GM12878 (cell line): ENCODE data around the gene LRGUK. TPM values are rescaled to one million over a fixed set of nuclear protein-coding genes. Genes with fewer than 3 reads are reported as not detected.

Experiments
- ATAC-seq: fragments of 200-7000 bp; cut with Tn5 transposase; 3 replicates; pipeline ENCODE4 v1.9.1; 2020; ENCODE audit warnings: mild to moderate bottlenecking, moderate library complexity
- BruUV-seq: library from RNA; stranded (reverse); fragments of 400-500 nt; replicated peaks from 2 replicates; lab custom pipeline; 2021; lab: Mats Ljungman, UMichigan
- CTCF ChIA-PET: fragments of 300-600 bp; sonication (Branson Sonifier 250); formaldehyde crosslinking; extraction: SDS; loops from one replicate; lab custom pipeline; 2021; ENCODE audit warnings: inconsistent platforms; lab: Yijun Ruan, JAX
- POLR2A ChIA-PET: fragments of 350-600 bp; formaldehyde crosslinking; extraction: SDS; loops from one replicate; lab custom pipeline; 2021; ENCODE audit warnings: inconsistent platforms; lab: Charles Lee
- RAD21 ChIA-PET: fragments of 300-600 bp; sonication (Branson Sonifier 250); formaldehyde crosslinking; loops from one replicate; lab custom pipeline; 2023; ENCODE audit warnings: antibody characterized with exemption; ENCODE audit not compliant: unreplicated experiment; lab: Charles Lee
- SMC1A ChIA-PET: fragments of 300-600 bp; sonication (Branson Sonifier 250); formaldehyde crosslinking; loops from one replicate; lab custom pipeline; 2023; ENCODE audit not compliant: unreplicated experiment, uncharacterized antibody; lab: Charles Lee
- DNase-seq: peaks from one replicate; pipeline ENCODE4 v3.0.0-alpha.2; 2011; ENCODE audit warnings: low read depth, low spot score
- FAIRE-seq: peaks from 3 replicates; lab custom pipeline; 2011; peaks lifted over from hg19 to GRCh38; lab: Jason Lieb, UNC
- H2AFZ ChIP-seq: 2 replicates; pipeline ENCODE4 v1.6.0; 2011; ENCODE audit warnings: low read depth, low read length, control low read depth; ENCODE audit not compliant: control insufficient read depth
- H3K27ac ChIP-seq: 2 replicates; pipeline ENCODE4 v1.5.1; 2011; ENCODE audit warnings: control low read depth; ENCODE audit not compliant: control insufficient read depth, insufficient read depth
- H3K27me3 ChIP-seq, 2 experiments: replicated peaks in 1 of 2; 2 replicates each; pipeline versions ENCODE4 v1.6.0 to v1.6.1; 2011; ENCODE audit warnings: low read length in 1 of 2; ENCODE audit not compliant: control insufficient read depth in 2 of 2, insufficient read depth in 2 of 2
- H3K36me3 ChIP-seq, 2 experiments: 2 replicates each; pipeline ENCODE4 v1.5.1; 2011; ENCODE audit warnings: low read length in 1 of 2; ENCODE audit not compliant: control insufficient read depth in 2 of 2, insufficient read depth in 2 of 2
- H3K4me1 ChIP-seq: 2 replicates; pipeline ENCODE4 v1.6.1; 2011; ENCODE audit warnings: mild to moderate bottlenecking, low read length, moderate library complexity, mixed read lengths; ENCODE audit not compliant: control insufficient read depth, insufficient read depth
- H3K4me2 ChIP-seq: 2 replicates; pipeline ENCODE4 v1.6.0; 2011; ENCODE audit warnings: control low read depth; ENCODE audit not compliant: control insufficient read depth, insufficient read depth
- H3K4me3 ChIP-seq: fragments of 200-600 bp; sonication (generic); 2 replicates; pipeline ENCODE4 v1.5.1; 2016
- H3K79me2 ChIP-seq: 2 replicates; pipeline ENCODE4 v1.6.0; 2011; ENCODE audit warnings: low read length; ENCODE audit not compliant: control insufficient read depth, insufficient read depth
- H3K9ac ChIP-seq: 2 replicates; pipeline ENCODE4 v1.8.0; 2011; ENCODE audit warnings: low read length, control low read depth, mixed read lengths; ENCODE audit not compliant: control insufficient read depth, insufficient read depth
- H3K9me3 ChIP-seq: replicated peaks from 3 replicates; pipeline ENCODE4 v1.5.1; 2011; ENCODE audit warnings: mild to moderate bottlenecking, low read length; ENCODE audit not compliant: control insufficient read depth, insufficient read depth
- H4K20me1 ChIP-seq: 2 replicates; pipeline ENCODE4 v1.6.0; 2011; ENCODE audit not compliant: control insufficient read depth, insufficient read depth
- BACH1 ChIP-seq: fragments of 450-650 bp; IDR thresholded peaks from 2 replicates; pipeline ENCODE4 v1.6.1; 2017; ENCODE audit warnings: mild to moderate bottlenecking, borderline replicate concordance
- CEBPB ChIP-seq, 2 experiments: fragments of 150-350 bp in 1 of 2; IDR thresholded peaks; 2 replicates each; pipeline ENCODE4 v1.6.1; 2012 to 2014; ENCODE audit warnings: low read depth in 2 of 2, low read length in 2 of 2, borderline replicate concordance in 1 of 2, inconsistent platforms in 1 of 2
- CHD2 ChIP-seq: IDR thresholded peaks from 2 replicates; pipeline ENCODE4 v1.6.1; 2011; ENCODE audit warnings: low read depth, low read length, improper control_type of control experiment, borderline replicate concordance
- HCFC1 ChIP-seq: fragments of 150-350 bp; IDR thresholded peaks from 2 replicates; pipeline ENCODE4 v1.6.1; 2014; ENCODE audit warnings: low read length
- HDGF ChIP-seq: fragments of 450-650 bp; IDR thresholded peaks from 2 replicates; pipeline ENCODE4 v1.6.1; 2016; ENCODE audit warnings: antibody characterized with exemption
- MAX ChIP-seq: IDR thresholded peaks from 2 replicates; pipeline ENCODE4 v1.6.1; 2012; ENCODE audit warnings: low read depth, low read length, improper control_type of control experiment
- NFIC ChIP-seq: IDR thresholded peaks from 2 replicates; pipeline ENCODE4 v1.6.1; 2012; ENCODE audit warnings: low read depth, mild to moderate bottlenecking, inconsistent platforms, low read length, moderate library complexity
- NR2C1 ChIP-seq: fragments of 450-650 bp; IDR thresholded peaks from 2 replicates; pipeline ENCODE4 v1.6.1; 2017; ENCODE audit warnings: antibody characterized with exemption, mild to moderate bottlenecking, moderate library complexity
- NRF1 ChIP-seq: conservative IDR thresholded peaks from 2 replicates; pipeline ENCODE4 v1.6.1; 2011; ENCODE audit warnings: mild to moderate bottlenecking, low read depth, low read length, improper control_type of control experiment
- YY1 ChIP-seq: IDR thresholded peaks from 2 replicates; pipeline ENCODE4 v1.6.1; 2011; ENCODE audit warnings: low read depth, mild to moderate bottlenecking, low read length
- ZNF274 ChIP-seq: IDR thresholded peaks from one replicate; pipeline ENCODE4 v1.8.0; 2011; ENCODE audit not compliant: insufficient read length, insufficient read depth
- ZNF592 ChIP-seq: fragments of 450-650 bp; IDR thresholded peaks from 2 replicates; pipeline ENCODE4 v1.6.1; 2017; ENCODE audit warnings: mild to moderate bottlenecking, moderate library complexity
- ZSCAN29 ChIP-seq: fragments of 450-650 bp; IDR thresholded peaks from 2 replicates; pipeline ENCODE4 v1.6.1; 2017; ENCODE audit warnings: mild to moderate bottlenecking, moderate library complexity
- WGBS: methylation state at CpG from one replicate; pipeline ENCODE4 v1.1.6; 2016; ENCODE audit warnings: low lambda C conversion rate; ENCODE audit not compliant: insufficient replicate concordance, insufficient coverage; ENCODE audit errors: missing lambda C conversion rate; 5-methylcytosine and 5-hydroxymethylcytosine counted together
- in situ Hi-C: fragments of 300-500 bp; cut with MboI; formaldehyde crosslinking; loops from 9 replicates; pipeline ENCODE4 v1.14.3; 2018; ENCODE audit warnings: mixed read lengths
- intact Hi-C: fragments of 100-400 bp; cut with micrococcal nuclease; formaldehyde crosslinking; loops from one replicate; pipeline ENCODE4 v1.14.2; 2022; ENCODE audit not compliant: unreplicated experiment
- polyA plus RNA-seq, 11 experiments: library from polyadenylated mRNA; depleted of rRNA in 4 of 11; unstranded in 6 of 11; stranded (reverse) in 5 of 11; fragments of >200 nt; fragmentation: Nextera tagmentation in 4 of 11; fragmentation: Illumina TruSeq in 1 of 11; extraction: Ambion mirVana in 4 of 11; extraction: Trizol in 1 of 11; gene quantifications; 1 replicate in 1 of 11; 2 replicates in 10 of 11; pipeline versions ENCODE4 v1.2.1 to v1.2.3, GENCODE V29; 2011 to 2016; ENCODE audit warnings: inconsistent platforms in 2 of 11, missing spikeins in 2 of 11, low read depth in 1 of 11
- total RNA-seq, 4 experiments: library from RNA; depleted of rRNA in 3 of 4; stranded (reverse); fragments of >200 nt in 3 of 4; fragmentation: Illumina TruSeq in 1 of 4; extraction: Trizol in 1 of 4; gene quantifications; 2 replicates each; pipeline versions ENCODE4 v1.2.1 to v1.2.3, GENCODE V29; 2013 to 2021
- TF ChIP-seq, protein P1 (sequence below): fragments of 450-650 bp; IDR thresholded peaks from 2 replicates; pipeline ENCODE4 v1.6.1; 2016; ENCODE audit warnings: mild to moderate bottlenecking

LRGUK gene
- total and polyA plus RNA-seq, 10 of the 15 experiments (the other 5 are each of a cell fraction or from before 2014, with no cell fraction given): 0.04 to 0.14 (median 0.08) TPM; not detected in 3

- DNase-seq (no peak), FAIRE-seq (no peak), ATAC-seq (no peak)
- CTCF ChIA-PET: no interaction called here
- peaks cover 0 to 7% of the 10 kb centered on the region in 2 experiments; a peak in 2 of 4 replicates for H3K36me3 ChIP-seq
- intact Hi-C loops: no loop called here
- H4K20me1 ChIP-seq: no peaks in the 10 kb centered on the region
- 100% methylated on average over 2 of the region's 2 CpGs for WGBS
- no peak overlapping the region for H3K27ac ChIP-seq
- H3K79me2 ChIP-seq: no peaks in the 10 kb centered on the region
- no peak for TF ChIP-seq ZNF274
- no peak for TF ChIP-seq YY1
- H3K4me3 ChIP-seq: no peak overlapping the region
- in situ Hi-C loops: no loop called here
- RAD21 ChIA-PET: no interaction called here
- SMC1A ChIA-PET: interaction anchor here (1.4 kb wide), 1 partner anchor 9 kb away, joined by 4 read pairs; no protein-coding TSS in a partner anchor
- no peak overlapping the region for H2AFZ ChIP-seq
- H3K4me2 ChIP-seq: no peak overlapping the region
- no peak overlapping the region for H3K9ac ChIP-seq
- no TSS peak for BruUV-seq
- no peaks in the 10 kb centered on the region for H3K4me1 ChIP-seq
- H3K9me3 ChIP-seq: no peaks in the 10 kb centered on the region
- H3K27me3 ChIP-seq: no peaks in the 10 kb centered on the region
- POLR2A ChIA-PET: no interaction called here
These were observed 175.0 kb downstream of the LRGUK start for GRCh38 chr7:134302120-134302519.

- Histone ChIP-seq H3K79me2 (no peaks in the 10 kb centered on the region), H3K27me3 (no peaks in the 10 kb centered on the region), H3K4me3 (no peak overlapping the region), H3K9me3 (no peaks in the 10 kb centered on the region), H3K27ac (no peak overlapping the region), H2AFZ (no peak overlapping the region), H3K36me3 (no peaks in the 10 kb centered on the region; a peak in 2 of 4 replicates), H3K4me1 (no peaks in the 10 kb centered on the region), H4K20me1 (no peaks in the 10 kb centered on the region), H3K9ac (no peak overlapping the region), H3K4me2 (no peak overlapping the region)
- ChIA-PET RAD21 (no interaction called here), CTCF (no interaction called here), SMC1A (no interaction called here), POLR2A (no interaction called here)
- BruUV-seq: no TSS peak
- ATAC-seq (no peak), DNase-seq (no peak), FAIRE-seq (no peak)
- in situ Hi-C loops: no loop called here
- intact Hi-C loops: no loop called here
- WGBS: 96% methylated on average over 1 of the region's 1 CpG
- TF ChIP-seq ZSCAN29: no peak
- no peak for TF ChIP-seq CEBPB (IDR thresholded peaks at IDR 0.05; ENCODE audit: borderline replicate concordance in 1 of 2, low read depth in 2 of 2, low read length in 2 of 2)
- no peak for TF ChIP-seq CHD2
- TF ChIP-seq HCFC1: no peak
- no peak for TF ChIP-seq ZNF592
- no peak for TF ChIP-seq MAX
- TF ChIP-seq BACH1: no peak
- TF ChIP-seq NFIC: no peak
- TF ChIP-seq, protein P1, sequence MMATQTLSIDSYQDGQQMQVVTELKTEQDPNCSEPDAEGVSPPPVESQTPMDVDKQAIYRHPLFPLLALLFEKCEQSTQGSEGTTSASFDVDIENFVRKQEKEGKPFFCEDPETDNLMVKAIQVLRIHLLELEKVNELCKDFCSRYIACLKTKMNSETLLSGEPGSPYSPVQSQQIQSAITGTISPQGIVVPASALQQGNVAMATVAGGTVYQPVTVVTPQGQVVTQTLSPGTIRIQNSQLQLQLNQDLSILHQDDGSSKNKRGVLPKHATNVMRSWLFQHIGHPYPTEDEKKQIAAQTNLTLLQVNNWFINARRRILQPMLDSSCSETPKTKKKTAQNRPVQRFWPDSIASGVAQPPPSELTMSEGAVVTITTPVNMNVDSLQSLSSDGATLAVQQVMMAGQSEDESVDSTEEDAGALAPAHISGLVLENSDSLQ: no peak
- no peak for TF ChIP-seq HDGF
- TF ChIP-seq NRF1: no peak
- TF ChIP-seq NR2C1: no peak
These were observed 180.2 kb downstream of the LRGUK start for GRCh38 chr7:134307320-134307719.
